GM19239 (cell line): ENCODE data around the gene ZKSCAN8.

Source experiments
- DNase-seq: peaks from one replicate; pipeline ENCODE4 v3.0.0; 2011; ENCODE audit warnings: low spot score; ENCODE audit not compliant: insufficient read length
- FAIRE-seq: peaks from 2 replicates; lab custom pipeline; 2011; peaks lifted over from hg19 to GRCh38; lab: Jason Lieb, UNC

ZKSCAN8 gene

DNA sequence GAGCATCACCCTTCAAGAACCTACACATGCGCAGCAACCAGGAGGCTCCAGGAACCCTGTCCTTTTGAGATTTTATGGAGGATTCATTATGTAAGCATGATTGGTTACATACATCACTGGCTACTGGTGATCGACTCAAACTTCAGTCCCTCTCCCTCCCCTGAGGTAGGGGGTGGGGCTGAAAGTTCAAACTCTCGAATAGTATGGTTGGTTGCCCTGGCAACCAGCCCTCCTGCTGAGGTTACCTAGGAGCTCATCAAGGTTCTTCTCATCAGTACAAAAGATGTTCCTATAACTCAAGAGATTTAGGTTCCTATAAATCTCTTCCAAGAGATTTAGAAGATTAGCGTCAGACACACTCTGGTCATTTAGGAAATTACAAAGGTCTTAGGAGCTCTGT is 61.5 kb downstream of the ZKSCAN8 start:
- no peak for FAIRE-seq
- DNase-seq, result no peak

DNA sequence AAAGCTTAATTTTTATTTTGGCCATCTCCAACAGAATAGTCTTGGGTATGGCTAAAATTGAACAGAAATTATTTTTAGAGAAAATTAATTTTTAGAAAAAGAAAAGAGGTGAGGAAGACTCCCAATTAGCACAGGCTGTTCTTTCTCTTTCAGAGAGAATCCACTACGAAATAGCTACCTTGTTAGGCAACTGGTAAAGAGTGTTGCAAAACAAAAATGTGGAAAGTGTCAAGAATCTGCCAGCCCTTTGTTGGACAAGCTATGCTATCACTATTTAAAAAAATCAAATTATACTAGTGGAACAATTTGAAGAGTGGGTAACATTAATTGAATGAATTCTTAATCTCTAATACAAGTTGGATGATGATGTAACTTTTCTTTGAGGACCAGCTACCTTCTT is 64.2 kb downstream of the ZKSCAN8 start:
- no peak for FAIRE-seq
- no peak for DNase-seq

DNA sequence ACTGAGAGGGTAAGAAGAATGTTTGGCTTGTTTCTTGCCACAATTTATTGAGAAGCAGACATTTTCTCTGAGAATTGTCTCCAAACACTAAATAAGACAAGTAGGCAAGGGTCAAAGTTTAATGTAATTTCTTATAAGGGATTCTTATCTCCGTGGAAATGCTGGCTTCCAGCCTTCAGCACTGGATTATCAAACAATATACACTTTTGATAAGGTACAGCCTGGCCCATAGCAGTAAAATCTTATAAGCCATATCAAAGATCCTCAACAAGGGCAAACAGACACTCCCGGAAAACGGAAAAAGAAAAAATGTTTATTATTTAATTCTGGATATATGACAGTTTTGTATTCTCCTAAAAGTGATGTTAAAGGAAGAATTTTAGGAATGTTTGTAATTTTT is 64.8 kb downstream of the ZKSCAN8 start:
- FAIRE-seq (no peak), DNase-seq (no peak)

GRCh38 chr6:28206928-28207509 is 65.3 kb downstream of the ZKSCAN8 start:
- FAIRE-seq (peak; percentile 57), DNase-seq (no peak)

DNA sequence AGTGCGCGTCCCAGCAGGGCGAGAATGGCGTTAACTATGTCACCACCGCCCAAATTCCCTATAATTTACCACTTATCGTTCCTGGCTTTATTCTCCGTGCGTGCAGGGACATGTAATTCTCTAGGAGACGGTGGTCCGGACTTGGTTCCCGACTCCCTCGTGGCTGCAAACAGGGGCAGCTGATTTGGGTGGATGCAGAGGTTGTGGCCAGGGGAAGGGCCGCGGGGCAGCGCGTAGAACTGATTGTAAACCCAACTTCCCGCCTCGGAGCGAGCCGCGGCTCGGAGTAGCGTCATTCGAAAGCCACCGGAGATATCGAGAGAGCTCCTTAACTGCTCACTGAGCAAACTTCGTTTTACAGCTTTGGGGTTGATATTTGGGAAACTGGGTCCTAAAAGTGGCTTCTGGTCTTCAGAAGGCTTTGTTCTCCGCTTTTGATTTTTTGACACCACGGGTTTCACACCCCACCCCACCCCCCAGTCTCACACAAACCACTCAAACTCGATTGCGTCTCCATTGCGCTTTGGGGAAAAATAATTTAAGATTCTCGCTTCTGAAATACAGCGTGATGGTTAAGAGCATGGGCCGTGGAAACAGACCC is 65.9 kb downstream of the ZKSCAN8 start:
- peak; percentile 17 for DNase-seq

DNA sequence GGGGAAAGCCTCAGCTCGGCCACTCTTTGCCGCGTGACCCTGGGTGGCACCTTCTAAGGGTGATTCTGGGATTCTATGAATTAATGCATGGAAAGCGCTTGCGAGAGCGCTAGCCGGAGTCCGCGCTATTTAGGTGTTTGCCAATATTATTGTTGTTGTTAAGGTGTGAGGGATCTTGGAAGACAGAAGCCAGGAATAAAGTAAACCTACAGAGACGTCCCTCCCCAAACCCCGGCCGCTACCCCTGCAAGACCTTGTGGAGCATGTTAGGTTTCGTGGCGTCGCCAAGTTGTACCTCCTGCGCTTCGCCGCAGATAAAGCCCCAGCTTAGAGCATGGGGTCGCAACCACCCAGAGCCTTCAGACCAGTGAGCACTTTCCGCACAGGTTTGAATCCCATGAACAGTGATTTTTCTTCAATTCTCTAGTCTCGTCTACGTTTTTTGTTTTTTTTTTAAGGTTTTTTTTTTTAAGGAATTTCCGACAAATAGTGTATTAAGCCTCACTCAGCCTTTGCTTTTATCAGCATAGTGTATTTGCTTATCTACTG is 66.5 kb downstream of the ZKSCAN8 start:
- FAIRE-seq (no peak), DNase-seq (no peak)

More for the DNA sequence above, 65.9 kb downstream of the ZKSCAN8 start:
- peak; percentile 79 for FAIRE-seq
